Cardiac fibroblast (primary cell): Measurements from ENCODE around the gene CNDP1.

Source experiments
- DNase-seq, 2 donors: peaks; one replicate each; pipeline versions ENCODE4 v3.0.0 to v3.0.0-alpha.2; 2010; ENCODE audit warnings: low read depth in 2 of 2
- H3K4me3 ChIP-seq, 2 donors: replicated peaks in 1 of 2; 1 replicate in 1 of 2; 2 replicates in 1 of 2; pipeline ENCODE4 v1.5.1; 2011; ENCODE audit warnings: low read depth in 2 of 2, low read length in 2 of 2, mild to moderate bottlenecking in 2 of 2, moderate library complexity in 1 of 2
- CTCF ChIP-seq: IDR thresholded peaks from one replicate; pipeline ENCODE4 v1.5.1; 2011; ENCODE audit warnings: low read depth, mild to moderate bottlenecking, low read length, inconsistent platforms

CNDP1 gene

GRCh38 chr18:74616494-74616893 is 82.2 kb downstream of the CNDP1 start:
- no peak for TF ChIP-seq CTCF
- no peak for DNase-seq
- H3K4me3 ChIP-seq = no peak overlapping the region

GRCh38 chr18:74617486-74617885 is 83.2 kb downstream of the CNDP1 start:
- no peak overlapping the region for H3K4me3 ChIP-seq
- no peak for DNase-seq
- TF ChIP-seq CTCF = no peak

GRCh38 chr18:74622072-74622471 is 87.8 kb downstream of the CNDP1 start:
- DNase-seq = no peak
- no peak overlapping the region for H3K4me3 ChIP-seq
- TF ChIP-seq CTCF = no peak

- peak; percentile 34 for TF ChIP-seq CTCF
- H3K4me3 ChIP-seq = no peak overlapping the region
- peak; percentile 29 to 33 for DNase-seq
Measured at GRCh38 chr18:74623047-74623816, 88.9 kb downstream of the CNDP1 start.

GRCh38 chr18:74624466-74624865 is 90.2 kb downstream of the CNDP1 start:
- no peak for TF ChIP-seq CTCF
- no peak overlapping the region for H3K4me3 ChIP-seq
- no peak for DNase-seq

- peak in 1 of 2 donors; percentile 23 for DNase-seq
- H3K4me3 ChIP-seq = no peak overlapping the region
- no peak for TF ChIP-seq CTCF
Measured at GRCh38 chr18:74625157-74625556, 90.9 kb downstream of the CNDP1 start.
